SK-N-SH (cell line): Measurements from ENCODE around the gene REN. TPM values are rescaled to one million over a fixed set of nuclear protein-coding genes. Genes with fewer than 3 reads are reported as not detected.

Experiments used
- CTCF ChIA-PET: fragments of 300-600, 350-600 bp; formaldehyde crosslinking; extraction: SDS; loops from one replicate; lab custom pipeline; 2021; lab: Yijun Ruan, JAX
- POLR2A ChIA-PET: fragments of 350-600 bp; sonication (Branson Sonifier 250); formaldehyde crosslinking; extraction: SDS; loops from one replicate; lab custom pipeline; 2020; ENCODE audit warnings: antibody characterized with exemption, inconsistent platforms; lab: Yijun Ruan, JAX
- DNase-seq: peaks from one replicate; pipeline ENCODE4 v3.0.0; 2012
- H2AFZ ChIP-seq: fragments of 200-600 bp; sonication (generic); 2 replicates; pipeline ENCODE4 v1.8.1; 2016; ENCODE audit warnings: antibody characterized with exemption, mild to moderate bottlenecking, low read depth
- H3F3A ChIP-seq: fragments of 200-600 bp; sonication (generic); replicated peaks from 2 replicates; pipeline ENCODE3; 2016; ENCODE audit warnings: antibody characterized with exemption, mild to moderate bottlenecking; ENCODE audit not compliant: insufficient read depth
- H3K27ac ChIP-seq, 2 experiments: fragments of 200-500 bp in 1 of 2; fragments of 200-600 bp in 1 of 2; sonication (Bioruptor generic) in 1 of 2; sonication (generic), shearing (Covaris generic) in 1 of 2; 2 replicates each; pipeline versions ENCODE4 v1.5.1 to v1.6.1; 2014 to 2016; ENCODE audit warnings: low read depth in 2 of 2, inconsistent platforms in 1 of 2, low read length in 1 of 2, mild to moderate bottlenecking in 1 of 2, mixed read lengths in 1 of 2
- H3K27me3 ChIP-seq: fragments of 200-600 bp; sonication (generic), shearing (Covaris generic); 2 replicates; pipeline ENCODE4 v1.6.1; 2016; ENCODE audit warnings: mixed run types; ENCODE audit not compliant: insufficient read depth
- H3K36me3 ChIP-seq, 2 experiments: fragments of 200-500 bp in 1 of 2; fragments of 200-600 bp in 1 of 2; sonication (Bioruptor generic) in 1 of 2; sonication (generic) in 1 of 2; replicated peaks in 1 of 2; 2 replicates each; pipeline versions ENCODE3 to v1.5.1; 2014 to 2016; ENCODE audit warnings: low read length in 1 of 2, mild to moderate bottlenecking in 1 of 2; ENCODE audit not compliant: insufficient read depth in 2 of 2, control insufficient read depth in 1 of 2
- H3K4me1 ChIP-seq, 2 experiments: fragments of 200-500 bp in 1 of 2; fragments of 200-600 bp in 1 of 2; sonication (Bioruptor generic) in 1 of 2; sonication (generic), shearing (Covaris generic) in 1 of 2; 2 replicates each; pipeline versions ENCODE4 v1.5.1 to v1.6.1; 2014 to 2016; ENCODE audit warnings: low read depth in 1 of 2, low read length in 1 of 2, mixed run types in 1 of 2; ENCODE audit not compliant: insufficient read depth in 2 of 2, control insufficient read depth in 1 of 2
- H3K4me2 ChIP-seq: fragments of 200-600 bp; sonication (generic), shearing (Covaris generic); 2 replicates; pipeline ENCODE4 v1.6.1; 2017; ENCODE audit warnings: mixed run types
- H3K4me3 ChIP-seq, 2 experiments: fragments of 200-500 bp in 1 of 2; fragments of 200-600 bp in 1 of 2; sonication (Bioruptor generic) in 1 of 2; sonication (generic), shearing (Covaris generic) in 1 of 2; 2 replicates each; pipeline versions ENCODE4 v1.5.1 to v1.8.1; 2014 to 2016; ENCODE audit warnings: low read depth in 2 of 2, inconsistent platforms in 1 of 2, low read length in 1 of 2, mild to moderate bottlenecking in 1 of 2, mixed read lengths in 1 of 2, moderate library complexity in 1 of 2
- H3K79me2 ChIP-seq: fragments of 200-600 bp; sonication (generic); 2 replicates; pipeline ENCODE4 v1.8.1; 2017; ENCODE audit warnings: mild to moderate bottlenecking; ENCODE audit not compliant: insufficient read depth
- H3K9ac ChIP-seq: fragments of 200-600 bp; sonication (generic); 2 replicates; pipeline ENCODE4 v1.6.1; 2017; ENCODE audit warnings: mixed run types
- H3K9me2 ChIP-seq: fragments of 200-600 bp; sonication (generic); 2 replicates; pipeline ENCODE4 v1.6.1; 2017; ENCODE audit warnings: mixed run types
- H3K9me3 ChIP-seq: fragments of 200-600 bp; sonication (generic); 2 replicates; pipeline ENCODE4 v1.6.1; 2017; ENCODE audit warnings: mixed run types, mild to moderate bottlenecking, moderate library complexity
- H4K20me1 ChIP-seq: fragments of 200-600 bp; sonication (generic); 2 replicates; pipeline ENCODE4 v1.6.1; 2017; ENCODE audit warnings: mild to moderate bottlenecking, mixed run types; ENCODE audit not compliant: insufficient read depth
- CHD2 ChIP-seq: fragments of 150-350 bp; IDR thresholded peaks from 2 replicates; pipeline ENCODE4 v1.6.1; 2018; ENCODE audit warnings: low read length; ENCODE audit not compliant: partially characterized antibody
- ELF1 ChIP-seq: IDR thresholded peaks from 2 replicates; pipeline ENCODE4 v1.4.0; 2012
- FOXJ3 ChIP-seq: sonication (generic); formaldehyde crosslinking; IDR thresholded peaks from 2 replicates; pipeline ENCODE4 v1.5.1; 2020; ENCODE audit warnings: mild to moderate bottlenecking, missing genetic modification reagents
- FOXM1 ChIP-seq: IDR thresholded peaks from 2 replicates; pipeline ENCODE4 v1.4.0; 2012; ENCODE audit warnings: low read depth, mild to moderate bottlenecking
- GABPA ChIP-seq: IDR thresholded peaks from 2 replicates; pipeline ENCODE4 v1.4.0; 2012; ENCODE audit warnings: low read depth, mild to moderate bottlenecking
- MEF2A ChIP-seq: IDR thresholded peaks from 2 replicates; pipeline ENCODE4 v1.4.0; 2012; ENCODE audit warnings: low read depth, borderline replicate concordance
- NFIC ChIP-seq: IDR thresholded peaks from 2 replicates; pipeline ENCODE4 v1.4.0; 2012; ENCODE audit warnings: borderline replicate concordance
- POLR2AphosphoS5 ChIP-seq: IDR thresholded peaks from 2 replicates; pipeline ENCODE4 v1.6.1; 2012; ENCODE audit warnings: low read depth, low read length
- REST ChIP-seq: IDR thresholded peaks from 2 replicates; pipeline ENCODE4 v1.6.1; 2012; ENCODE audit warnings: mild to moderate bottlenecking, low read depth, low read length, moderate library complexity
- SIN3A ChIP-seq: IDR thresholded peaks from 2 replicates; pipeline ENCODE4 v1.6.1; 2012; ENCODE audit warnings: low read depth, mild to moderate bottlenecking, low read length, moderate library complexity, borderline replicate concordance
- TAF1 ChIP-seq: IDR thresholded peaks from 2 replicates; pipeline ENCODE4 v1.6.1; 2012; ENCODE audit warnings: low read depth, mild to moderate bottlenecking, low read length, moderate library complexity, borderline replicate concordance
- TCF12 ChIP-seq: IDR thresholded peaks from 2 replicates; pipeline ENCODE4 v1.4.0; 2012
- USF1 ChIP-seq: IDR thresholded peaks from 2 replicates; pipeline ENCODE4 v1.4.0; 2012; ENCODE audit warnings: low read depth, borderline replicate concordance
- WGBS: methylation state at CpG from one replicate; pipeline ENCODE4 v1.1.6; 2017; ENCODE audit warnings: low lambda C conversion rate; 5-methylcytosine and 5-hydroxymethylcytosine counted together
- polyA plus RNA-seq, 3 experiments: library from polyadenylated mRNA; depleted of rRNA; stranded (reverse); fragments of >200 nt; gene quantifications; 2 replicates each; pipeline ENCODE4 v1.2.3, GENCODE V29; 2012
- TF ChIP-seq, protein P1 (sequence below): fragments of 200-600 bp; sonication (generic); IDR thresholded peaks from 2 replicates; pipeline ENCODE4 v1.6.1; 2017; ENCODE audit warnings: antibody characterized with exemption, mild to moderate bottlenecking, moderate library complexity
- TF ChIP-seq, protein P2 (sequence below): IDR thresholded peaks from 2 replicates; pipeline ENCODE4 v1.4.0; 2012; ENCODE audit warnings: low read depth, borderline replicate concordance

REN gene
- polyA plus RNA-seq, 1 of the 3 experiments (the other 2 are of a cell fraction), result not detected

GRCh38 chr1:204152310-204153044 is 13.7 kb downstream of the REN start:
- Histone ChIP-seq H4K20me1 (no peaks in the 10 kb centered on the region), H3F3A (no peaks in the 10 kb centered on the region), H3K9ac (peak overlapping the region; percentile 76)
- 66% methylated on average over 15 of the region's 25 CpGs for WGBS
- POLR2A ChIA-PET, result interaction anchor here (0.6 to 2.3 kb wide), 5 partner anchors 22 to 227 kb away, joined by 3 to 25 read pairs (median 3); partner anchors contain the start of gene SOX13
- TF ChIP-seq, protein P1, sequence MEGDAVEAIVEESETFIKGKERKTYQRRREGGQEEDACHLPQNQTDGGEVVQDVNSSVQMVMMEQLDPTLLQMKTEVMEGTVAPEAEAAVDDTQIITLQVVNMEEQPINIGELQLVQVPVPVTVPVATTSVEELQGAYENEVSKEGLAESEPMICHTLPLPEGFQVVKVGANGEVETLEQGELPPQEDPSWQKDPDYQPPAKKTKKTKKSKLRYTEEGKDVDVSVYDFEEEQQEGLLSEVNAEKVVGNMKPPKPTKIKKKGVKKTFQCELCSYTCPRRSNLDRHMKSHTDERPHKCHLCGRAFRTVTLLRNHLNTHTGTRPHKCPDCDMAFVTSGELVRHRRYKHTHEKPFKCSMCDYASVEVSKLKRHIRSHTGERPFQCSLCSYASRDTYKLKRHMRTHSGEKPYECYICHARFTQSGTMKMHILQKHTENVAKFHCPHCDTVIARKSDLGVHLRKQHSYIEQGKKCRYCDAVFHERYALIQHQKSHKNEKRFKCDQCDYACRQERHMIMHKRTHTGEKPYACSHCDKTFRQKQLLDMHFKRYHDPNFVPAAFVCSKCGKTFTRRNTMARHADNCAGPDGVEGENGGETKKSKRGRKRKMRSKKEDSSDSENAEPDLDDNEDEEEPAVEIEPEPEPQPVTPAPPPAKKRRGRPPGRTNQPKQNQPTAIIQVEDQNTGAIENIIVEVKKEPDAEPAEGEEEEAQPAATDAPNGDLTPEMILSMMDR, result no peak
- no peak for TF ChIP-seq POLR2AphosphoS5
- no peak for TF ChIP-seq FOXM1
- TF ChIP-seq, all 33 proteins: peak for 0
- no peak for DNase-seq
- no peaks in the 10 kb centered on the region for H3K9me2 ChIP-seq
- peak overlapping the region; percentile 72 to 89 for H3K4me3 ChIP-seq
- H3K4me2 ChIP-seq, result peak overlapping the region; percentile 83
- H3K27ac ChIP-seq, result peak overlapping the region in 1 of 2 experiments; percentile 72; a peak in 1 of 4 replicates
- H3K9me3 ChIP-seq, result no peaks in the 10 kb centered on the region
- CTCF ChIA-PET, result interaction anchor here (0.9 to 7.2 kb wide), 13 partner anchors 8 to 292 kb away, joined by 3 to 51 read pairs (median 6); partner anchors contain the start of gene PLEKHA6
- peak overlapping the region; percentile 96 for H2AFZ ChIP-seq
- H3K27me3 ChIP-seq, result no peaks in the 10 kb centered on the region; the same call in 1 of the 2 replicates
- H3K4me1 ChIP-seq, result peaks cover 3 to 19% of the 10 kb centered on the region in 2 experiments; a peak in 1 of 4 replicates
- H3K36me3 ChIP-seq, result no peaks in the 10 kb centered on the region
- H3K79me2 ChIP-seq, result no peaks in the 10 kb centered on the region

DNA sequence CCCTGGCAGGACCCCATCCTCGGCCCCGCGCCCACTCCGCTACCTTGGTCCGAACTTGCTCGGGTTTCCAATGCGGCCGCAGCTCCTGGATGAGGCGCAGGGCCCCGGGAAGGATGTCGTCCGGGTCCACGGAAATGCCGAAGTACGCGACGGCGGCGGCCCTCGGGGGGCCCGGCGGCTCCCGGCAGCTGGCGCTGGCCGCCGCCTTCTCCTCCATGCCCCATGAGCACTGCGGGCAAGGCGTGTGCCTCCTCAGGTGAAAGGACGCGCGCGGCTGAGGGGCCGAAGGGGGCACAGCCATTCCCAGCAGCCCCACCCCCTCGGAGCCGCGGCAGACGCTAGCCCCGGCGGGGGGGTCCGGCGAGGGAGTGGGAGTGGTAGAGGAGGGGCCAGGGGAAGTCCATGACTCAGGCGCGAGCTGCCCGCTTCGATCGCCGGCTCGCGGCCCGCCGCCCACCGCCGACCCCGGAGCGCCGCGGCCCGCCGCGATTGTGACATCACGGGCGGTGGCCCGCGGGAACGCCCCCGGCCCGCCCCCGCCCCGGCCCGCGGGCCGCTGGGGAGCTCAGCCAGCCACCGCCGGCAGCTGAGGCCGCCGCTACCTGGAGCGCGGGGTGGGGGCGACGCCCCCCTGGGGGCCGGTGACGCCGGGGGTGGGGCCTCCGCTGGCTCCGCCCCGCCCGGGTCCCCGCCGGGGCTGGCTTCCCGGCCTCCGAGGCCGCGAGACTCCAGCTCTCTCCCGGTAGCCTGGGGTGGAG is 14.4 kb downstream of the REN start, which contains the start of gene ETNK2:
Gene ETNK2, minus strand, starts transcription at position 493 of the 758 bp plus-strand sequence. Its CDS starts 192 bp downstream, at position 301.
- Histone ChIP-seq H3K36me3 (no peaks in the 10 kb centered on the region), H3K27me3 (no peaks in the 10 kb centered on the region), H3K9me3 (no peaks in the 10 kb centered on the region), H2AFZ (peak within 1 kb of the TSS; percentile 96), H3K9me2 (no peaks in the 10 kb centered on the region), H4K20me1 (no peaks in the 10 kb centered on the region), H3K4me3 (peak within 1 kb of the TSS; percentile 72 to 89), H3K4me2 (peak within 1 kb of the TSS; percentile 96), H3K27ac (peak within 1 kb of the TSS in 1 of 2 experiments; percentile 72; a peak in 1 of 4 replicates), H3K79me2 (no peaks in the 10 kb centered on the region), H3K4me1 (peaks cover 3 to 19% of the 10 kb centered on the region in 2 experiments; a peak in 1 of 4 replicates), H3F3A (no peaks in the 10 kb centered on the region), H3K9ac (peak within 1 kb of the TSS; percentile 76)
- ChIA-PET POLR2A (interaction anchor here (0.6 to 2.3 kb wide), 5 partner anchors 21 to 228 kb away, joined by 3 to 25 read pairs (median 3); partner anchors contain the start of gene SOX13), CTCF (interaction anchor here (0.5 to 7.2 kb wide), 16 partner anchors 7 to 291 kb away, joined by 3 to 51 read pairs (median 5); partner anchors contain the start of genes PLEKHA6 and SOX13)
- peak; percentile 98 for DNase-seq
- 3% methylated on average over 59 of the region's 94 CpGs for WGBS
- TF ChIP-seq, protein P2, sequence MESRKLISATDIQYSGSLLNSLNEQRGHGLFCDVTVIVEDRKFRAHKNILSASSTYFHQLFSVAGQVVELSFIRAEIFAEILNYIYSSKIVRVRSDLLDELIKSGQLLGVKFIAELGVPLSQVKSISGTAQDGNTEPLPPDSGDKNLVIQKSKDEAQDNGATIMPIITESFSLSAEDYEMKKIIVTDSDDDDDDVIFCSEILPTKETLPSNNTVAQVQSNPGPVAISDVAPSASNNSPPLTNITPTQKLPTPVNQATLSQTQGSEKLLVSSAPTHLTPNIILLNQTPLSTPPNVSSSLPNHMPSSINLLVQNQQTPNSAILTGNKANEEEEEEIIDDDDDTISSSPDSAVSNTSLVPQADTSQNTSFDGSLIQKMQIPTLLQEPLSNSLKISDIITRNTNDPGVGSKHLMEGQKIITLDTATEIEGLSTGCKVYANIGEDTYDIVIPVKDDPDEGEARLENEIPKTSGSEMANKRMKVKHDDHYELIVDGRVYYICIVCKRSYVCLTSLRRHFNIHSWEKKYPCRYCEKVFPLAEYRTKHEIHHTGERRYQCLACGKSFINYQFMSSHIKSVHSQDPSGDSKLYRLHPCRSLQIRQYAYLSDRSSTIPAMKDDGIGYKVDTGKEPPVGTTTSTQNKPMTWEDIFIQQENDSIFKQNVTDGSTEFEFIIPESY, result no peak
- TF ChIP-seq MEF2A (no peak), FOXJ3 (CRISPR knock-in tag) (no peak), SIN3A (no peak), POLR2AphosphoS5 (0 out of 2 replicates have a peak, but pooled peaks have one; percentile 35), ELF1 (no peak), REST (no peak), TAF1 (no peak), TCF12 (no peak), GABPA (no peak), CHD2 (peak; percentile 66), NFIC (no peak), USF1 (0 out of 2 replicates have a peak, but pooled peaks have one; percentile 5)
